Stimulated activated CD4-positive, alpha-beta T cell treated with anti-CD3 and anti-CD28 coated beads, Interleukin-4, amount 100 ng/mL, for 4 hours (primary cell): ENCODE data around the gene TBL3.

ENCODE experiments used
- DNase-seq, 2 experiments: peaks; one replicate each; pipeline ENCODE4 v3.0.0-alpha.2; 2020

TBL3 gene

DNA sequence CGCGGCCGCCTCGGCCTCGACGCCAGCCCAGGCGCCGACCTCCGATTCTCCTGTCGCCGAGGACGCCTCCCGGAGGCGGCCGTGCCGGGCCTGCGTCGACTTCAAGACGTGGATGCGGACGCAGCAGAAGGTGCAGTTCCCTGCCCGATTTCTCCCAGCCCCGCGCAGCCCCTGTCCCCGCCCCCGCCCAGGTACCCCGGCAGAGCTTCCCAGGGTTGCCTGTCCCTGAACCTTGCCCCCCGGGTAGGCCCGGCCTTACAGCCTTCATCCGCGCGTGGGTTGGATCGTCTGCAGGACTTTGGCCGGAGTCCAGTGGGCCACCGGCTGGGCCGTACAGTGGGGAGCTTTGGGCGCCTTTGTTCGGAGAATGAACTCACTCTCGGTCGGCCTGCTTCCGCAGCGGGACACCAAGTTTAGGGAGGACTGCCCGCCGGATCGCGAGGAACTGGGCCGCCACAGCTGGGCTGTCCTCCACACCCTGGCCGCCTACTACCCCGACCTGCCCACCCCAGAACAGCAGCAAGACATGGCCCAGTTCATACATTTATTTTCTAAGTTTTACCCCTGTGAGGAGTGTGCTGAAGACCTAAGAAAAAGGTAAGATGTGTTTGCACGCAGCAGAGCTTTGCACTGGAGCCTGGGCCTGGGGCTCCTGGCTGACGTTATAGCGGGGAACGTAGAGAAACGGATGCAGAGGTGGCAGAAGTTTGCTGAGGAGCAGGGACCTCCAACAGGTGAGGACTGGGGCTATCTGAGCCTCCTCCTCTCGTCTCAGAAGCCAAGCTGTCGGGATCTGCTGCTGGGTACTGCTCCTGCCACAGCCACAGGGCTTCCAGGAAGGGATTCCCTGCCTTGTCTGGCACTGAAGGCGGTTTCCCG is 12.7 kb downstream of the TBL3 start:
- no peak for DNase-seq

DNA sequence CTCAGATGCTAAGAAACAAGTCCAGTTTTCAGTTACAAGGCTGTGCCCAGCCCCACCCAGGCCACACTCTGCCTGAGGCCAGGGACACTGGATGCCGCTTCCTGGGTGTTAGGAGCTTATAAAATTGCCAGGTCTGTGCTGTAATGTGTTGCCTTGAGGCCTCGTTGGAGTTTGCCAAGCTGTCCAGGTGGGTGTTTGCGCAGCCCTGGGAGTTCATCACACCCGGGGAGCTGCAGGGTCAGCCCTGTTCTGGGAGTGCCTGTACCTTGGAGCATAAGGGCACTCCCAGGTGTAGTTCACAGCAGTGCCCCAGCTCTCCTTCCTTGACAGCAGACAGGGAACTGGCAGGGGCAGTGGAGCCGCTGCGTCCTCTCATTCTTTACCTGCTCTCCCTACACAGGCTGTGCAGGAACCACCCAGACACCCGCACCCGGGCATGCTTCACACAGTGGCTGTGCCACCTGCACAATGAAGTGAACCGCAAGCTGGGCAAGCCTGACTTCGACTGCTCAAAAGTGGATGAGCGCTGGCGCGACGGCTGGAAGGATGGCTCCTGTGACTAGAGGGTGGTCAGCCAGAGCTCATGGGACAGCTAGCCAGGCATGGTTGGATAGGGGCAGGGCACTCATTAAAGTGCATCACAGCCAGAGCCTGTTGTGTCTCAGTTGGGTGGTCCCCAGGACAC is 13.8 kb downstream of the TBL3 start:
- DNase-seq = no peak

GRCh38 chr16:1987198-1987597 is 15.3 kb downstream of the TBL3 start:
- no peak for DNase-seq

DNA sequence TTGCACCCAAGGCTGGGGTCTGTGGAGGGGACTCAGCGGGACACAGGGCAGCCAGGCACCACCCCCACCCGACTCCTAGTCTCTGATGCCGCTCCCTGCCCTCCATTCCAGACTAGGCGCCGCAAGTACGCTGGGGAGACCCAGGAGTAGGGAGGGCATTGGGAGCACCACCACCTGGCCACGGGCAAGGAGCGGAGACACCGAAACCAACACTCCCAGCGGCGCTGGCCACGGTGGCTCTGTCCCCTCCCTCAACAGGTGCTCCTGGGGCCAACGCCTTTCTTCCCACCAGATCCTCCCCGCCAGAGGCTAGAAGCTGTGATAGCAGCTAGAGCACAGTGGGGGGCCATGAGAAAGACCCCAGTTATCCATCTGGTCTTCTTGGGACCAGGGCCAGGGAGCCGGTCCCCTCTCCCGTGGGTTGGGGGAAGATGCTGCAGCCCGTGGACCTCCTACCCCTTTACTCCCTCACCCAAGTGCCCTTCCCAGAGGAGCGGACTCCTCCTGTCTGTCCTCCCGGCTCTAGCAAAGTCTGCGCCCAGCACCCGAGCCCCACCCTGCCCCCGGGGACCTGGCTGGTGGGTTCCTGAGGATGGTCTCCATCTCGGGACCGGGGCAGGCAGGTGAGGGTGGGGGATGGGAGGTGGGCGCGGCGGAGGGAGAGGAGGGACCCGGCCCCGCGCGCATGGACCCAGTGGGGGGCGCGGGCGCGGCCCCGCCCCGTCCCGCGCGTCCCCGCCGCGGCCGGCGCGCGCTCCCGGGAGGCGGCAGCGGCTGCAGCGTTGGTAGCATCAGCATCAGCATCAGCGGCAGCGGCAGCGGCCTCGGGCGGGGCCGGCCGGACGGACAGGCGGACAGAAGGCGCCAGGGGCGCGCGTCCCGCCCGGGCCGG is 17.6 kb downstream of the TBL3 start, which contains the start of gene SYNGR3:
Gene SYNGR3 (plus strand): TSS at position 762 of the 892 bp plus-strand sequence. CDS start 133 bp downstream, outside the sequence.
- no peak for DNase-seq

DNA sequence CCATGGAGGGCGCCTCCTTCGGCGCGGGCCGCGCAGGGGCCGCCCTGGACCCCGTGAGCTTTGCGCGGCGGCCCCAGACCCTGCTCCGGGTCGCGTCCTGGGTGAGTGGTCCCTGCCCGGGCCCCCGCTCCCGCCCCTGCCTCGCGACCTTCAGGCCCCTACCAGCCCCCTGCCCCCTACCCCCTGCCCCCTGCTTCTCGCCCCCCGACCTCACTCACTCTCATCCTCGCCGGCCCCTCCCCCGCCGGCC is 18.2 kb downstream of the TBL3 start:
- DNase-seq = no peak

- no peak for DNase-seq
Observed at GRCh38 chr16:1990351-1991134, 18.7 kb downstream of the TBL3 start.

DNA sequence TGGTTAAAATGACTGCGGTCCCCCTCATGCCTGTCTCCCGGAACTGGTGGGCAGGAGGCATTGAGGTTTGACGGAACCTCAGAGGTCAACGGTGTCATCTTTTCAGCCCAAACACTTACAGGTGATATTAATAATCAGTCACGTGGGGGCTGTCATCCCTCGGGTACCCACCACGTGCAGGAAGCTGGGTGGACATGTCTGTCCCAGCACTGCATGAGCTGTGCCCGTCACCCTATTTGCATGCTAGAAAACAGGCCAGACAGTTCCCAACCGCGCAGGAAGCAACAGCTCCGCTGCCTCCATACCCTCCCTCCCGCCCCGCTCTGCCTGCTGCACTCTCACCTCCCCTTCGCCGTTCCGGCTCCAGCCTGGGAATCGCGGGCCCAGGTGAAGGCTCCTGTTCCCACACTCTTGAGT is 19.3 kb downstream of the TBL3 start:
- peak in 1 of 2 experiments; percentile 33 for DNase-seq

- no peak for DNase-seq
Observed at GRCh38 chr16:1991588-1991947, 19.7 kb downstream of the TBL3 start.

DNA sequence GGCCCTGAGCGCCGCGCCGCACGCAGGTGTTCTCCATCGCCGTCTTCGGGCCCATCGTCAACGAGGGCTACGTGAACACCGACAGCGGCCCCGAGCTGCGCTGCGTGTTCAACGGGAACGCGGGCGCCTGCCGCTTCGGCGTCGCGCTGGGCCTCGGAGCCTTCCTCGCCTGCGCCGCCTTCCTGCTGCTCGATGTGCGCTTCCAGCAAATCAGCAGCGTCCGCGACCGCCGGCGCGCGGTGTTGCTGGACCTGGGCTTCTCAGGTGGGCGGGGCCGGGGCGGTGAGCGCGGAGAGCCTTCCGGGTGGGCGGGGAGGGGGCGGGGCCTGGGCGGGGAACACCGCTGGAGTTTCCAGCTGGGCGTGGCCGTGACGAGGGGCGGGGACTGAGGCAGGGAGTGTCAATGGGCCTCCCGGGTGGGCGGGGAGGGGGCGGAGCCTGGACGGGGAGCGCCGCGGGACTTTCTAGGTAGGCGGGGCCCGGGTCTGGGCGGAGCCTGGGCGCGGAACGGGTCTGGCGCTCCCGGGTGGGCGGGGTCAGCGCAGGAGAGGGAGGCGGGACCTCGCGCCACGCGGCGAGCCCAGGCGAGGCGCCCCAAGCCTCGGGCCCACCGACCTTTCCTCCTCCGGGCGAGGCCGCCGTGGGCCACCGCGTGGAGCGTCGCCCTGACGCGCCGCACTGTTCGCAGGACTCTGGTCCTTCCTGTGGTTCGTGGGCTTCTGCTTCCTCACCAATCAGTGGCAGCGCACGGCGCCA is 20.3 kb downstream of the TBL3 start:
- peak; percentile 97 to 99 for DNase-seq

DNA sequence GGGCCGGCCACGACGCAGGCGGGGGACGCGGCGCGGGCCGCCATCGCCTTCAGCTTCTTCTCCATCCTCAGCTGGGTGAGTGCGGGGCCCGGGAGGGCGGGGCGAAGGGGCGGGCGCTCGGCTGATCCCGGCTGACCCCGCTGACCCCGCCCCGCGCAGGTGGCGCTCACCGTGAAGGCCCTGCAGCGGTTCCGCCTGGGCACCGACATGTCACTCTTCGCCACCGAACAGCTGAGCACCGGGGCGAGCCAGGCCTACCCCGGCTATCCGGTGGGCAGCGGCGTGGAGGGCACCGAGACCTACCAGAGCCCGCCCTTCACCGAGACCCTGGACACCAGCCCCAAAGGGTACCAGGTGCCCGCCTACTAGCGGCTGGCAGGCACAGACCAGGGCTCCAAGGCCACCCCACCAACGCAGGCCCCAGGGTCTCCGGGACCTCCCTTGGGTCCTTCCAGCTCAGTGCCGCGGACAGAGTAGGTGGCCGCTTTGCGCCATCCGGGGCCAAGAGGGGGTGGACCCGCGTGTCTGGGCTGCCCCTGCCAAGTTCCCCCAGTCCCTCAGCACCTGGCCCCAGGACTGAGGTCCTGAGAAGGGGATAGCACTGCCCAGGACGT is 21.0 kb downstream of the TBL3 start:
- DNase-seq = no peak

GRCh38 chr16:1993731-1994131 is 21.9 kb downstream of the TBL3 start:
- no peak for DNase-seq

DNA sequence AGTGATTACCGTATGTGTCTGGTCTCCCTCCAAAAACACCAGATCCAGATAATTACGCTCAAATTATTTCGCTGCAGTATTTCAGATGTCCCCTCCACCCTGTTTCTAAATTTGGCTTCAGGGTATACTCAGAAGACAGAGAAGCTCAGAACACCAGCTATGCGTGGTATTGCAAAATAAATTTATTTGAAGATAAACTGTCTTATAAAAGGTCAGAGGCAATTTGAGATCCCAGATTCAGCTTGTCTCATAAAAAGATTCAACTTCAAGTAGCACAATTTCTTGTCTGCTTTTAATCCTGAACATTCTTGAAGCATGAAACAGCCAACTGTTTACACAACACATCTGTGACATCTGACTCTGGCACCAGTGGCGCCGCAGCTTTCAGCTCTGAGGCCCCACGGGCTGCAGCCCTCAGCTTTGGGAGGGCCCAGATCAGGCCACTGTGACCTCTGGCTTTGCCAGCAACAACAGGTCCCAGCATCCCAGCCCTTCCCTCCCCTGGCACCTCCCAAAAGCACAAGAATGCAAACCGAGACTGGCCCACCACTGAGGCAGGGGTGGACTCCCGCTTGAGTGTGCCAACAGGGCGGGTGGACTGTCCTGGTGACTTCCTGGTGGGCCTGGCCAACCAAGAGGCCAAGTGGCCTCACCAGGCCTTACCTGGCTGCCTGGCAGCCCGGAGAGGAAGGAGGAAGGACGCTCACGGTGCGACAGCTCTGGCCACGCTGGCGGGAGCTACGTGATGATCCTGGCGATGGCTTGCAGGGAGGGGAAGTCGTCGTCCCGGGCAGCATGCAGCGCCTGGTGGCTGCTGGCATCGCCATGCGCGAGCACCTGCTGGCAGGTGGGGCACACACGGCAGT is 25.9 kb downstream of the TBL3 start:
- DNase-seq = no peak

GRCh38 chr16:1998360-1998835 is 26.5 kb downstream of the TBL3 start:
- no peak for DNase-seq

- no peak for DNase-seq
Observed at GRCh38 chr16:1998852-1999801, 27.3 kb downstream of the TBL3 start.

GRCh38 chr16:1999866-2000514 is 28.1 kb downstream of the TBL3 start:
- no peak for DNase-seq

- no peak for DNase-seq
Observed at GRCh38 chr16:2001035-2001434, 29.2 kb downstream of the TBL3 start.

GRCh38 chr16:2001456-2002355 is 29.9 kb downstream of the TBL3 start:
- DNase-seq = no peak
